Activated CD4-positive, alpha-beta memory T cell treated with anti-CD3 and anti-CD28 coated beads for 36 hours (primary cell): ENCODE data around the gene DLD. TPM values are rescaled to one million over a fixed set of nuclear protein-coding genes. Genes with fewer than 3 reads are reported as not detected.
"Not testable (repeated sequence)": the region's sequence is repeated elsewhere in the genome, so short reads cannot be mapped to it uniquely, and the experiment has no call there.

Experiments used
- CTCF ChIA-PET: fragments of 350-600 bp; sonication (Branson Sonifier 250); formaldehyde crosslinking; loops from one replicate; lab custom pipeline; 2021; ENCODE audit warnings: antibody characterized with exemption, inconsistent platforms; lab: Charles Lee
- POLR2A ChIA-PET: fragments of 350-600 bp; sonication (Branson Sonifier 250); formaldehyde crosslinking; loops from one replicate; lab custom pipeline; 2021; ENCODE audit warnings: antibody characterized with exemption; lab: Charles Lee
- DNase-seq: peaks from one replicate; pipeline ENCODE4 v3.0.0-alpha.2; 2020
- H3K27ac Mint-ChIP-seq: one replicate; pipeline ENCODE4 v1.8.0; 2021; ENCODE audit warnings: mixed read lengths
- H3K27me3 Mint-ChIP-seq: one replicate; pipeline ENCODE4 v1.8.0; 2021; ENCODE audit warnings: mixed read lengths
- H3K36me3 Mint-ChIP-seq: one replicate; pipeline ENCODE4 v1.8.0; 2021; ENCODE audit warnings: mixed read lengths
- H3K4me1 Mint-ChIP-seq: one replicate; pipeline ENCODE4 v1.8.0; 2021; ENCODE audit warnings: low read depth, mixed read lengths
- H3K4me3 Mint-ChIP-seq: one replicate; pipeline ENCODE4 v1.8.0; 2021; ENCODE audit warnings: mild to moderate bottlenecking, mixed read lengths
- H3K9me3 Mint-ChIP-seq: one replicate; pipeline ENCODE4 v1.8.0; 2021; ENCODE audit warnings: mixed read lengths
- intact Hi-C: fragments of 100-400 bp; cut with micrococcal nuclease; formaldehyde crosslinking; loops from one replicate; pipeline ENCODE4 v1.15.1; 2023
- total RNA-seq, 2 experiments: library from RNA; stranded (reverse); gene quantifications; one replicate each; pipeline ENCODE4 v1.2.3, GENCODE V29; 2021

Gene DLD
- total RNA-seq, 2 experiments from 2014 or later: 103 to 116 TPM

DNA sequence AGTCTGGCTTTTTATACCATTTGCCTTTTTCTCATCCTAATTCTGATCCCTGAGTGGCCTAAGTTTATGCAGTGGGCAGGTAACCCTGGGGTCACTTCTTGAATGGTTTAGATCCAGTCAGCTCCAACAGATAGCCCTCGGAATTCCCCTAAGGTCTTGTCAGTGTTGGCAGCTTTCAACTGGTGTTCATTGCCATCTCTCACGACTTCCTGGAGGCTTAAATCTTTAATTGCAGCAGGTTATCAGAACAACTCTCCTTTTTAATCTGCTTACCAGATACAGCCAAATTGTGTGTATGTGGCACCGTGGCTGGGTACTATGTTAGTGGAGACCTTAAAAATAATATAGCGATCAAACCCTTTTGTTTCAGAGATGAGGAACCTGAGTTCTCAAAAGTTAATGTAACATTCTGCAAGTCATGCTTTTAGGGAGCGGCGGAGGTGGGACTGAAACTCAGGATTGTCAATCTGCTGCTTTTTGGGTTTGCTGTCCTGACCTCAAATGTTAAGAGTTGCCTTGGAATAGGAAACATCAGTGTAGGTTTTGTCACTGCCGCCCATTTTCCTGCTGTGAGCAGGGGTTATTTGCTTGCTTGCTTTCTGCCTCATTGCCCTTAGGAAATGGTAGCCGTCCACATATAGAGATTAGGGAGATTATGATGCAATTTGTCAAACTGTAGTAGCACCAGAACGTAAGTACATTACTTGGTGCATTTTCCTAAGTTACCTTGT is 818 bp downstream of the DLD start:
- DNase-seq: peak; percentile 42
- peaks cover 3% of the 10 kb centered on the region for H3K9me3 Mint-ChIP-seq
- intact Hi-C loops: loop anchor here (1.0 to 2.0 kb wide), 4 partner anchors 148 to 723 kb away; partner anchors contain the start of gene HBP1
- peak overlapping the region; percentile 89 for H3K4me3 Mint-ChIP-seq
- ChIA-PET POLR2A (interaction anchor here (1.3 to 2.1 kb wide), 2 partner anchors 147 to 148 kb away, joined by 6 to 7 read pairs; partner anchors contain the start of gene CBLL1), CTCF (interaction anchor here (0.9 to 3.8 kb wide), 3 partner anchors 12 to 149 kb away, joined by 3 to 33 read pairs (median 11); partner anchors contain the start of gene CBLL1)
- H3K27me3 Mint-ChIP-seq: no peaks in the 10 kb centered on the region
- H3K27ac Mint-ChIP-seq: peak overlapping the region; percentile 94
- H3K36me3 Mint-ChIP-seq: peaks cover 24% of the 10 kb centered on the region
- peaks cover 38% of the 10 kb centered on the region for H3K4me1 Mint-ChIP-seq

DNA sequence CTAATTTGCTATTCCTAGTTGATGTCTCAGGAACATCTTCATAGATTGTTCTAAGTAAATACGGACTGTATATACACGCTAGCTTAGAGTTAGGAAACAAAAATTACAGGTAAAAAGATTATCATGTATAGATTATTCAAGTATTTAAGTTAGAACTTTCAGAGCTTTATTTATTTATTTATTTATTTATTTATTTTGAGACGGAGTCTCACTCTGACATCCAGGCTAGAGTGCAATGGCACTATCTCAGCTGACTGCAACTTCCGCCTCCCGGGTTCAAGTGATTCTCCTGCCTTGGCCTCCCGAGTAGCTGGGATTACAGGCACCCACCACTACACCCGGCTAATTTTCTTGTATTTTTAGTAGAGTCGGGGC is 1.4 kb downstream of the DLD start:
- H3K9me3 Mint-ChIP-seq, H3K27me3 Mint-ChIP-seq, DNase-seq, intact Hi-C loops: not testable (repeated sequence)
- Mint-ChIP-seq H3K4me1 (peaks cover 43% of the 10 kb centered on the region), H3K4me3 (peak overlapping the region; percentile 89), H3K27ac (peak overlapping the region; percentile 94), H3K36me3 (peaks cover 28% of the 10 kb centered on the region)
- ChIA-PET CTCF (interaction anchor here (3.8 kb wide), 1 partner anchor 17 kb away, joined by 33 read pairs; no protein-coding TSS in a partner anchor), POLR2A (interaction anchor here (2.1 kb wide), 1 partner anchor 148 kb away, joined by 6 read pairs; the partner anchor contains the start of gene CBLL1)

- intact Hi-C loops: no loop called here
Measured at GRCh38 chr7:107898997-107899594, 8.1 kb downstream of the DLD start.

DNA sequence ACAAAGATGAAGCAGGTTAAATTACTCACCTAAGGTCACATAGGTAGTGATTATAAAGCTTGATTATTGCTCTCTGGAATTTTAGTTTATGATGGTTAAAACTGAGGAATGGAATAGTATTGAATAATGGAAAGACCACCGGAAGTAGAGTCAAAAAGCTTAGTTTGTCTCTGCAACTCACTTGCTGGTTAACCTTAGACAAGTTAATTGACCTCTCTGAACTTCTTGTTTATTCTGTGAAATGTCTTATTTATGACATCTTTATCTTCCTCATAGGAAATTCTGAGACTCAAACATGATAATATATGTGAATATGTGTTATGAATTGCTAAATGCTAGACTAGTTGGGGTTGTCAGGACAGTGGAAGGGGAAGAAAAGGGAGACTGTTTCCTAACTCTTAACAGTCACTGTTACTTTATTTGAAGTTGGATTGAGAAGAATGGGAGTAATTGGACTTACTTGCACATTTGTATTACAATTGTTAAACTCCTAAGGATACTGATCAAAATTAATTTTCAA is 9.6 kb downstream of the DLD start:
- no peaks in the 10 kb centered on the region for H3K9me3 Mint-ChIP-seq
- POLR2A ChIA-PET: no interaction called here
- peaks cover 24% of the 10 kb centered on the region for H3K4me1 Mint-ChIP-seq
- CTCF ChIA-PET: interaction anchor here (1.0 to 1.6 kb wide), 2 partner anchors 157 to 245 kb away, joined by 3 to 4 read pairs; partner anchors contain the start of gene CBLL1
- H3K4me3 Mint-ChIP-seq: no peak overlapping the region
- no peak overlapping the region for H3K27ac Mint-ChIP-seq
- peaks cover 34% of the 10 kb centered on the region for H3K36me3 Mint-ChIP-seq
- intact Hi-C loops: no loop called here
- DNase-seq: no peak
- H3K27me3 Mint-ChIP-seq: no peaks in the 10 kb centered on the region

More at GRCh38 chr7:107898997-107899594, 8.1 kb downstream of the DLD start:
- ChIA-PET CTCF (no interaction called here), POLR2A (no interaction called here)
- DNase-seq: no peak
- Mint-ChIP-seq H3K36me3 (peaks cover 32% of the 10 kb centered on the region), H3K4me1 (peaks cover 37% of the 10 kb centered on the region), H3K27ac (no peak overlapping the region), H3K4me3 (no peak overlapping the region), H3K27me3 (no peaks in the 10 kb centered on the region), H3K9me3 (no peaks in the 10 kb centered on the region)

DNA sequence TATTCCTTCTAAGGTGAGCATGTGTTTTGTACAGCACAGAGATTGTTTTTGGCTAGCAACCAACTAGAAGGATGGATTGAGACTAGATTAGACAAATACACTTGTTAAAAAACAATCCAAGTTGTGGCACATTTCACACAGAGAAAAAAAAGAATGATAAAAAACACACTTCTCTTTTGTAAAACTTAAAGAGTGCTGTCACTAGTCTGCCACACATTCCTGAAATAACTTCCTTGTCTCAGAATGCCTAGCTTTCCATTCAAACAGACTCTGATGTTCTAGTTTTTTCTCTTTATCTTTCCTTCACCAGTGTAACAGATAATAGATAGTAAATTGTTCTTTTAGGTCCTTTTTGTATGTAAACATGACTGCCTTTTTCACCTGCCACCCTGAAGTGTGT is 11.4 kb downstream of the DLD start:
- Mint-ChIP-seq H3K27ac (no peak overlapping the region), H3K27me3 (no peaks in the 10 kb centered on the region), H3K36me3 (peaks cover 31% of the 10 kb centered on the region), H3K9me3 (no peaks in the 10 kb centered on the region), H3K4me3 (no peak overlapping the region), H3K4me1 (peaks cover 13% of the 10 kb centered on the region)
- ChIA-PET POLR2A (no interaction called here), CTCF (no interaction called here)
- DNase-seq: no peak
- intact Hi-C loops: no loop called here

- no peaks in the 10 kb centered on the region for H3K27me3 Mint-ChIP-seq
- ChIA-PET POLR2A (no interaction called here), CTCF (no interaction called here)
- no peaks in the 10 kb centered on the region for H3K9me3 Mint-ChIP-seq
- no peak overlapping the region for H3K27ac Mint-ChIP-seq
- peaks cover 9% of the 10 kb centered on the region for H3K4me1 Mint-ChIP-seq
- intact Hi-C loops: no loop called here
- no peak overlapping the region for H3K4me3 Mint-ChIP-seq
- DNase-seq: no peak
- peaks cover 61% of the 10 kb centered on the region for H3K36me3 Mint-ChIP-seq
Measured at GRCh38 chr7:107907790-107908189, 16.8 kb downstream of the DLD start.

DNA sequence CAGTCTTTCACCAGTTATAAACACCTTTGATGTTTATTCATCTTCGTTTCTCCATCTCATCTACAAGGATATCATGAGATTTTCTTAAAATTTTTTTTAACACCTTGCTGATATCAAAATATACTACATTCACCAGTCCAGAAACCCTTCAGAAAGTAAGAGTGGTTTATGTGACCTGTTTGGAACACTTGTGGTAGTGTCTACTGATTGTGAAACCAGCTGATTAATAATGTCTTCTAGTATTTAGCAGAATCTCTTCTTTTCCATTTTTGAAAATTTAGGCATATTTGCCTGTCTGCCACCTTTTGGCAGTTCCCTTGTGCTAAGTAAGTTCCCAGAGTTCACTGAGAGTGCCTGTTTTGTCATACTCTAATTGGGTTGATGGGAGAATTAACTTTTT is 18.5 kb downstream of the DLD start:
- peaks cover 59% of the 10 kb centered on the region for H3K36me3 Mint-ChIP-seq
- intact Hi-C loops: no loop called here
- POLR2A ChIA-PET: no interaction called here
- CTCF ChIA-PET: no interaction called here
- no peak for DNase-seq
- peaks cover 22% of the 10 kb centered on the region for H3K4me1 Mint-ChIP-seq
- no peaks in the 10 kb centered on the region for H3K9me3 Mint-ChIP-seq
- H3K27me3 Mint-ChIP-seq: no peaks in the 10 kb centered on the region
- no peak overlapping the region for H3K27ac Mint-ChIP-seq
- no peak overlapping the region for H3K4me3 Mint-ChIP-seq

- Mint-ChIP-seq H3K27ac (no peak overlapping the region), H3K4me3 (no peak overlapping the region), H3K27me3 (no peaks in the 10 kb centered on the region), H3K9me3 (no peaks in the 10 kb centered on the region), H3K4me1 (peaks cover 24% of the 10 kb centered on the region), H3K36me3 (peaks cover 61% of the 10 kb centered on the region)
- DNase-seq: no peak
- ChIA-PET CTCF (interaction anchor here (1.0 to 2.5 kb wide), 2 partner anchors 37 to 234 kb away, joined by 3 to 6 read pairs; no protein-coding TSS in a partner anchor), POLR2A (no interaction called here)
- intact Hi-C loops: no loop called here
Measured at GRCh38 chr7:107911981-107912380, 21.0 kb downstream of the DLD start.

GRCh38 chr7:107913851-107914250 is 22.9 kb downstream of the DLD start:
- Mint-ChIP-seq H3K27ac (no peak overlapping the region), H3K4me1 (peaks cover 34% of the 10 kb centered on the region), H3K36me3 (peaks cover 68% of the 10 kb centered on the region), H3K4me3 (no peak overlapping the region), H3K27me3 (no peaks in the 10 kb centered on the region), H3K9me3 (no peaks in the 10 kb centered on the region)
- ChIA-PET POLR2A (no interaction called here), CTCF (no interaction called here)
- DNase-seq: no peak
- intact Hi-C loops: no loop called here

DNA sequence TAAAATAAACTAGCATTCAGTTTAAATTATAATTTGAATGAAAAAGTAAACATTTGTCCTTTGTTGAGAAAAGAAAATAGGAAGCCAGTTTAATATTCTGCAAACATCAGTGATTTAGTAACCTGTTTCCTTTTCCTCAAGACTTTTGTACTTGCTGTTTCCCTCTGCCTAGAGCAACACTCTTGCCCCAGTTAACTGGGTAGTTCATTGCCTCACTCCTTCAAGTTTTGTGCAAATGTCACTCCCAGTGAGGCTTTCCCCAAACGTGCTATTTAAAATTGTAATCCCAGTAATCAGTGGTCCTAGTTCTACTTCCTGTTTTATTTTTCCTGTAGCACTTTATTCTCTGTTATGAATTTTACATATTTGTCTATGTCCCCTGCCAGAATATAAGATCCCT is 23.8 kb downstream of the DLD start:
- Mint-ChIP-seq H3K27ac (no peak overlapping the region), H3K4me1 (peaks cover 28% of the 10 kb centered on the region)
- intact Hi-C loops: no loop called here

GRCh38 chr7:107915541-107915940 is 24.6 kb downstream of the DLD start:
- no peak for DNase-seq
- intact Hi-C loops: no loop called here
- peaks cover 68% of the 10 kb centered on the region for H3K36me3 Mint-ChIP-seq
- H3K4me3 Mint-ChIP-seq: no peak overlapping the region
- ChIA-PET POLR2A (no interaction called here), CTCF (no interaction called here)
- no peaks in the 10 kb centered on the region for H3K27me3 Mint-ChIP-seq
- peaks cover 34% of the 10 kb centered on the region for H3K4me1 Mint-ChIP-seq
- no peaks in the 10 kb centered on the region for H3K9me3 Mint-ChIP-seq
- no peak overlapping the region for H3K27ac Mint-ChIP-seq

More for the DNA sequence above, 23.8 kb downstream of the DLD start:
- ChIA-PET CTCF (no interaction called here), POLR2A (no interaction called here)
- H3K36me3 Mint-ChIP-seq: peaks cover 67% of the 10 kb centered on the region
- H3K27me3 Mint-ChIP-seq: no peaks in the 10 kb centered on the region
- H3K4me3 Mint-ChIP-seq: no peak overlapping the region
- DNase-seq: no peak
- no peaks in the 10 kb centered on the region for H3K9me3 Mint-ChIP-seq
